ENCODE results near the gene USP40.
"Not testable (repeated sequence)": the region's sequence is repeated elsewhere in the genome, so short reads cannot be mapped to it uniquely, and the experiment has no call there.

Gene USP40

GRCh38 chr2:233588400-233588799 is 21.8 kb upstream of the USP40 start:
- Histone ChIP-seq H3K9me3 (ENCODE audit: control insufficient read depth, low read length) (no peaks in the 10 kb centered on the region), H3K4me3 (ENCODE audit: extremely low read depth, insufficient read depth, low read length, poor library complexity, severe bottlenecking) (no peak overlapping the region), H3K4me1 (ENCODE audit: control insufficient read depth, insufficient read depth, low read length, poor library complexity, severe bottlenecking) (no peaks in the 10 kb centered on the region), H3K27ac (ENCODE audit: low read depth, low read length, severe bottlenecking) (no peak overlapping the region), H3K36me3 (ENCODE audit: control insufficient read depth, insufficient read depth, low read length) (no peaks in the 10 kb centered on the region)
- 83 to 100% methylated on average over 1 of the region's 2 CpGs for WGBS, 2 experiments (ENCODE audit: insufficient coverage in 2 of 2)

DNA sequence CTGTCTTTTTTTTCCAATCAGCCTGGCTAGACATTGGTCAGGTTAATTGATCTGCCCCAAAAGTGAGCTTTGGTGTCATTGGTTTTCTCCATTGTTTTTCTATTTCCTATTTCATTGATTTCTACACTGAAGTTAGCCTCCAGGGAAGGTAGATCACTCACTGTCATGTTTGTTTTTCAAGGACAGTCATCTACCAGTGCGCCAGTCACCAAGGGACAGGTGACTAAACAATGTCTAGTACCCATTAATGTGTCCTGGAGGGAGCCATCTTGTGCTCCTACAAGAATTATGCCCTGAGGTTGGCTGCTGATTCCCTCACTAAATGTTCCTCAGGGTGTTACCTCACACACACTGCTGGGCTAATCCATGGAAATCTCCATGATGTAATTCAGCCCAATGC is 17.6 kb upstream of the USP40 start:
- 100% methylated on average over 1 of the region's 1 CpG; no CpG with 5 or more reads in 1 of the 2 experiments for WGBS, 2 experiments (ENCODE audit: insufficient coverage in 2 of 2)
- no peak overlapping the region for H3K4me3 ChIP-seq (ENCODE audit: extremely low read depth, insufficient read depth, low read length, poor library complexity, severe bottlenecking)
- H3K9me3 ChIP-seq (ENCODE audit: control insufficient read depth, low read length), result no peaks in the 10 kb centered on the region
- no peaks in the 10 kb centered on the region for H3K36me3 ChIP-seq (ENCODE audit: control insufficient read depth, insufficient read depth, low read length)
- H3K4me1 ChIP-seq (ENCODE audit: control insufficient read depth, insufficient read depth, low read length, poor library complexity, severe bottlenecking), result no peaks in the 10 kb centered on the region
- H3K27ac ChIP-seq (ENCODE audit: low read depth, low read length, severe bottlenecking), result no peak overlapping the region

- H3K9me3 ChIP-seq (ENCODE audit: control insufficient read depth, low read length); H3K36me3 ChIP-seq (ENCODE audit: control insufficient read depth, insufficient read depth, low read length); H3K27ac ChIP-seq (ENCODE audit: low read depth, low read length, severe bottlenecking); H3K4me3 ChIP-seq (ENCODE audit: extremely low read depth, insufficient read depth, low read length, poor library complexity, severe bottlenecking); H3K4me1 ChIP-seq (ENCODE audit: control insufficient read depth, insufficient read depth, low read length, poor library complexity, severe bottlenecking): not testable (repeated sequence)
- 88 to 92% methylated on average over 27 to 29 of the region's 35 CpGs for WGBS, 2 experiments (ENCODE audit: insufficient coverage in 2 of 2)
Measured at GRCh38 chr2:233583217-233583965, 16.8 kb upstream of the USP40 start.

GRCh38 chr2:233577341-233577740 is 10.8 kb upstream of the USP40 start:
- 60 to 71% methylated on average over 2 to 3 of the region's 5 CpGs for WGBS, 2 experiments (ENCODE audit: insufficient coverage in 2 of 2)
- H3K4me1 ChIP-seq (ENCODE audit: control insufficient read depth, insufficient read depth, low read length, poor library complexity, severe bottlenecking); H3K27ac ChIP-seq (ENCODE audit: low read depth, low read length, severe bottlenecking); H3K9me3 ChIP-seq (ENCODE audit: control insufficient read depth, low read length); H3K4me3 ChIP-seq (ENCODE audit: extremely low read depth, insufficient read depth, low read length, poor library complexity, severe bottlenecking); H3K36me3 ChIP-seq (ENCODE audit: control insufficient read depth, insufficient read depth, low read length): not testable (repeated sequence)

- no peaks in the 10 kb centered on the region for H3K36me3 ChIP-seq (ENCODE audit: control insufficient read depth, insufficient read depth, low read length)
- WGBS, 2 experiments (ENCODE audit: insufficient coverage in 2 of 2), result 93 to 100% methylated on average over 1 to 3 of the region's 4 CpGs
- H3K27ac ChIP-seq (ENCODE audit: low read depth, low read length, severe bottlenecking), result no peak overlapping the region
- no peaks in the 10 kb centered on the region for H3K4me1 ChIP-seq (ENCODE audit: control insufficient read depth, insufficient read depth, low read length, poor library complexity, severe bottlenecking)
- no peak overlapping the region for H3K4me3 ChIP-seq (ENCODE audit: extremely low read depth, insufficient read depth, low read length, poor library complexity, severe bottlenecking)
- H3K9me3 ChIP-seq (ENCODE audit: control insufficient read depth, low read length), result no peaks in the 10 kb centered on the region
Measured at GRCh38 chr2:233572468-233572867, 5.9 kb upstream of the USP40 start.

DNA sequence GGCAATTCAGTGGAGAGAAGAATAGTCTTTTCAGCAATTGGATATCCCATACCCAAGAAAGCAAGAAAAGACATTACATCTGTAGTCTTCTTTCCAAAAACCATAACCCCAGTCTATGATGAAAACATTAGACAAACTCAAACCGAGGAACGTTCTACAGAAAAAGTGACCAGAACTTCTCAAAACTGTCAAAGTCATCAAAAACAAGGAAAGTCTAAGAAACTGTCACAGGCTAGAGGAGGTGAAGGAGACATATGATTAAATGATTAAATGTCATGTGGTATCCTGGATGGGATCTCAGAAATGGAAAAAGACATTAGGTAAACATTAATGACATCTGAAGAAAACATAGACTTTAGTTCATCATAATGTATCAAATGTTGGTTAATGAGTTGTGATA is 4.9 kb upstream of the USP40 start:
- Histone ChIP-seq H3K27ac (ENCODE audit: low read depth, low read length, severe bottlenecking) (no peak overlapping the region), H3K4me1 (ENCODE audit: control insufficient read depth, insufficient read depth, low read length, poor library complexity, severe bottlenecking) (no peaks in the 10 kb centered on the region), H3K36me3 (ENCODE audit: control insufficient read depth, insufficient read depth, low read length) (no peaks in the 10 kb centered on the region), H3K9me3 (ENCODE audit: control insufficient read depth, low read length) (no peaks in the 10 kb centered on the region), H3K4me3 (ENCODE audit: extremely low read depth, insufficient read depth, low read length, poor library complexity, severe bottlenecking) (no peak overlapping the region)
- 82 to 90% methylated on average over 2 of the region's 2 CpGs for WGBS, 2 experiments (ENCODE audit: insufficient coverage in 2 of 2)

DNA sequence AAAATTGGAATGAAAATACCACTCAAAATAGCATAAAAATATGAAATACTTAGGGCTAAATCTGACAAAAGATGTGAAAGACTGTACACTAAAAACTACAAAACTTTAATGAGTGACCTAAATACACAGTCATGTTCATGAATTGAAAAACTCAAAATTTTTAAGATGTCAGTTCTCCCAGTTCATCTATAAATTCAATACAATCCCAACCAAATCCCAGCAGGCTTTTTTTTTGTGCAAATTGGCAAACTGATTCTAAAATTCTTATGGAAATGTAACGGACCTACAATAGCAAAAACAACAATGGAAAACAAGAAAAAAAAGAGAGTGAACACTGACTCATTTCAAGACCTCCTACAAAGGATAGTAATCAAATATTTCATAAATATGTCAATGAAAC is 4.4 kb upstream of the USP40 start:
- H3K4me1 ChIP-seq (ENCODE audit: control insufficient read depth, insufficient read depth, low read length, poor library complexity, severe bottlenecking), result no peaks in the 10 kb centered on the region
- H3K4me3 ChIP-seq (ENCODE audit: extremely low read depth, insufficient read depth, low read length, poor library complexity, severe bottlenecking), result no peak overlapping the region
- WGBS, 2 experiments (ENCODE audit: insufficient coverage in 2 of 2), result no CpG with 5 or more reads among the region's 1 CpG

DNA sequence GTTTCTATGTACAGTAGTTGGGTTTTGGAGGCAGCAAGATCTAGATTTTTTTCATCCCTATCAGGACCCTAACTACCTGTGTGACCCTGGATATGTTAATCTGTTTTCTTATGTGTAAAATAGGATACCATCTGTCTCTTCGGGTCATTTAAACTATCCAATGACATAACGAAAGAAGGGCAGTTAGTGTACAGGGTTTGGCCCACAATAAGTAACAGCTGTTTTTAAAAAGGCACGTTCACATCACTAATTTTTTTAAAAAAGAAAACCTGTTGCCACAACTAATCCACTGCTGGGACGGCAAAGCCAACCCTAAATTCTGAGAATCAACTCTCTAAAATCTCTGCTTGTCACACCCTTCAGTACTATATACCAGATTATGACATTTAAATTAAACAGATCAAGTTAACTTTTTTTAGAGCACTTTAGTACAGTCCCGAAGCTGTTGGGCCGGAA is 869 bp downstream of the USP40 start:
- 33 to 62% methylated on average over 1 to 2 of the region's 6 CpGs for WGBS, 2 experiments (ENCODE audit: insufficient coverage in 2 of 2)

More for the DNA sequence above, 4.4 kb upstream of the USP40 start:
- Histone ChIP-seq H3K36me3 (ENCODE audit: control insufficient read depth, insufficient read depth, low read length) (no peaks in the 10 kb centered on the region), H3K27ac (ENCODE audit: low read depth, low read length, severe bottlenecking) (no peak overlapping the region), H3K9me3 (ENCODE audit: control insufficient read depth, low read length) (no peaks in the 10 kb centered on the region)

DNA sequence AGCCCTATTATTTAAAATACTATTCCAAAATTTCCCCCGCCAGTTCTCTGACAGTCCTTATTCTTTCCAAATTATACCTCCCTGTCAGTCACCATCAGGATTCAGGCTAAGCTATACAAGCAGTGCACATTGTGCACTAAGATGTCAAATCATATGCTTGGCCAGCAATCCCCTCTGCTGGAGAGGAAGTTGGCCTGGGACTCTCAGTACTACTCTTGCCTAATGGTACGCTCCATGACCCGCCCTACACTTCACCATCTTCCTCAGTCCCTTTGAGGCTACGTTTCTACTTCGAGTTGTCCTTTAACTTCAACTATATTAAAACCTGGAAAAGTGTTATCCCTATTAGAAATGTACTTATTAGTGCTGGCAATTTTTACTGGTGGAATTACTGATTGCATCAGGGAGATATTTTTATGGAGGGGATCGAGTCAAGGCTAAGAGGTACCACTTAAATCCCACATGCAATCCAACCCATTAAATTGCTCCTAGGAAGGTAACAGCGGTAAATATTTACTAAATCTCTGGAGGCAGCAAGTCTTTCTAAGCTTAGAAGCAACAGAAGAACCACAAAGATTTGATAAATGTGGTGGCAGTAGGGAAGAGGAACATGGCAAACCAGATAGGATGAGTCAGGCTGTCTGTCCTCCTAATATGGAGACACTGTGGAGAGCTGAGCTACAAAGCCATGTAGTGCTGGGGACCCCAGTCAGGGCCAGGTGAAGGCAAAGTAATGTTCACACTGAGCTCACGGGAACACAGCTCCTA is 2.7 kb downstream of the USP40 start:
- Histone ChIP-seq H3K4me3 (ENCODE audit: extremely low read depth, insufficient read depth, low read length, poor library complexity, severe bottlenecking) (no peak overlapping the region), H3K27ac (ENCODE audit: low read depth, low read length, severe bottlenecking) (no peak overlapping the region), H3K4me1 (ENCODE audit: control insufficient read depth, insufficient read depth, low read length, poor library complexity, severe bottlenecking) (peaks cover 6% of the 10 kb centered on the region), H3K36me3 (ENCODE audit: control insufficient read depth, insufficient read depth, low read length) (peaks cover 3% of the 10 kb centered on the region), H3K9me3 (ENCODE audit: control insufficient read depth, low read length) (no peaks in the 10 kb centered on the region)
- 97 to 100% methylated on average over 2 to 3 of the region's 8 CpGs for WGBS, 2 experiments (ENCODE audit: insufficient coverage in 2 of 2)

More for the DNA sequence above, 869 bp downstream of the USP40 start:
- Histone ChIP-seq H3K4me3 (ENCODE audit: extremely low read depth, insufficient read depth, low read length, poor library complexity, severe bottlenecking) (peak overlapping the region; percentile 82), H3K36me3 (ENCODE audit: control insufficient read depth, insufficient read depth, low read length) (no peaks in the 10 kb centered on the region), H3K4me1 (ENCODE audit: control insufficient read depth, insufficient read depth, low read length, poor library complexity, severe bottlenecking) (peaks cover 6% of the 10 kb centered on the region), H3K9me3 (ENCODE audit: control insufficient read depth, low read length) (no peaks in the 10 kb centered on the region), H3K27ac (ENCODE audit: low read depth, low read length, severe bottlenecking) (peak overlapping the region; percentile 98)

DNA sequence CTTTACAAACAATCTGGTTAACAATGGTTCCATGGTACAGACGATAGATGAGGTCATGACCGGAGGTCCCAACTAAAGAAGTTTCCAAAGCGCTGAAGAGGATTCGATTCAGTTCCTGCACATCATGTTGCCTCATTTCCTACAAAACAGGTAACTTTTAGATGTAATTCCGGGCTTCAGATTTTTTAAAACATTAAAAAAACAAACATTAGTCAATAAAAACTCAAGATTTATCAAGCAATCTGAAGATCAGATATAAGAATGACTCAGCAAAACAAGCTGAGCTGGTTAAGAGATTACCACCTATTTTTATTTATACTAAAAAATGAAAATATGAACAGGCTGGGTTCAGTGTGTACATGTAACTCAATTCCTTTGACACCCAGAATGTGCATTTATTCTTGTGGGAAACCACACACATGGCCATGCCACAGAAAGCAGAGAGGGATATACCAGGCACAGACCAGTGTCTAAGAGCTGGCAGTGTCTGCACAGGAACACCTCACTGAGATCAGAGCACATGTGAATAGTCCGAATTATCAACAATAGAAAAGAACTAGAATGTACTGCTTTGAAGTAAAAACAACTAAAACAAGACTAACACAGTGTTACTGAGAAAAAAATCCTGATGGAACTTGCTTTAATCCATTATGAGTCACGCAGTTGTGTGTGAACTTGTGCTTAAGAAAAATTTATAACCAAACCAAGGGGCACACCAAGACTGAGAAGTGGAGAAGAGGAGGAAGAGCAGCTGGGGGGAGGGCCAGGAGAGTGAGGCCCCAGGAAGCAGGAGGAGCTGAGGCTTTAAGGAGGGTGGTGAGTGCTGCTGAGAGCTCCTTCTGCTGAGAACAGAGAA is 9.5 kb downstream of the USP40 start:
- 95 to 97% methylated on average over 4 to 6 of the region's 7 CpGs for WGBS, 2 experiments (ENCODE audit: insufficient coverage in 2 of 2)
- Histone ChIP-seq H3K27ac (ENCODE audit: low read depth, low read length, severe bottlenecking) (peak overlapping the region; percentile 51), H3K4me3 (ENCODE audit: extremely low read depth, insufficient read depth, low read length, poor library complexity, severe bottlenecking) (no peak overlapping the region), H3K9me3 (ENCODE audit: control insufficient read depth, low read length) (no peaks in the 10 kb centered on the region), H3K4me1 (ENCODE audit: control insufficient read depth, insufficient read depth, low read length, poor library complexity, severe bottlenecking) (peaks cover 7% of the 10 kb centered on the region), H3K36me3 (ENCODE audit: control insufficient read depth, insufficient read depth, low read length) (peaks cover 6% of the 10 kb centered on the region)
